Stimulated activated CD8-positive, alpha-beta memory T cell treated with anti-CD3 and anti-CD28 coated beads, Interleukin-7, amount 100 ng/mL, for 4 hours (primary cell): Measurements from ENCODE around the gene AEN.

Source experiments
- DNase-seq, 2 donors: peaks; one replicate each; pipeline ENCODE4 v3.0.0-alpha.2; 2020; ENCODE audit warnings: low read depth in 2 of 2

AEN gene

DNA sequence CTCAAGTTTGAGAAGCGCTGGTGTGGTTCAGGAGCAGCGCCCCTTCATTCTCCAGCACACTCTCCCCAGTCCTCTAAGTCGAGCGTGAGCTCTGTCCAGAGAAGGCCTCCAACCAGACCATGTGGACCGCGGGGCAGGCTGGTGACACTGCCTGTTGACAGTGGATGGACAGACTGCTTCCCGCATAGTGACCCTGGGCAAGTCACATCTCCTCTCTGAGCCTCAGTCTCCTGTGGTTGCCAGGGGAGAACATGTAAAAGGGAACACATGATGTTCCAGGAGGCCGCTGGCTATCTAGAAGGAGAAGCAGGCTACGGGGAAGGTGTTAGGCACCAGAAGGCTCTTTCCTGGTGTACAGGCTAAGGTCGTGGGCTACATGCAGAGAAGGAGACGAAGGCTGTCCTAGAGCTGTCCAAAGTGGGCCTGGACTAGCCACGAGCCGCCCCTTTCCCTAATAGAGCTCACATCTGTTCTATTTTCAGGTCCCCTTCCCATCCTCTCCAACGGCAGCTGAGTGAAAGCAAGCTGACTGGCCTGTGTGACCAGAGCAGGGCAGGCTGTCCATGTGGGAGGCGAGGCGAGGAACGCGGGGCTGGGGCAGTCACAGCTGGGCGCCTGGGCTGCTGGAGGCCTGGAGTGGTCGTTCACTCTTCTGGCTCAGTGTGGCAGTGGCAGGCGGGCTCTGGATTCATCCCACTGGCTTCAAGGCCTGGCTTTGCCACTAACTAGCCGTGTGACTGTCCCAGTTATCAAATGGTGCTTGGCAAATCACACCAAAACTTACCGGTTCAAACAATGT, 28.8 kb downstream of the AEN start:
- no peak for DNase-seq

DNA sequence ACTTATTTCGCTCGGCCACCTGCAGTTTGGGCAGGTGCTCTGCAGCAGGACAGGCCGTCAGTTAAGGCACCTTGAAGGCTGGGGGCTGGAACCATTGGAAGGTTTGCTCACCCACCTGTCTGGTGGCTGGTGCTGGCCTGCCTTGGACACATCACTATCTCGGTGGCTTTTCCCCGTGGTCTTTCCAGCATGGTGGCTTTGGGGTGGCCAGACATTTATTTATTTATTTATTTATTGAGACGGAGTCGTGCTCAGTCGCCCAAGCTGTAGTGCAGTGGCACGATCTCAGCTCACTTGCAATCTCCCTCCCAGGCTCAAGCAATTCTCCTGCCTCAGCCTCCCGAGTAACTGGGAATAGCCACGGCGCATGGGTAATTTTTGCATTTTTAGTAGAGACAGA, 29.4 kb downstream of the AEN start:
- no peak for DNase-seq

DNA sequence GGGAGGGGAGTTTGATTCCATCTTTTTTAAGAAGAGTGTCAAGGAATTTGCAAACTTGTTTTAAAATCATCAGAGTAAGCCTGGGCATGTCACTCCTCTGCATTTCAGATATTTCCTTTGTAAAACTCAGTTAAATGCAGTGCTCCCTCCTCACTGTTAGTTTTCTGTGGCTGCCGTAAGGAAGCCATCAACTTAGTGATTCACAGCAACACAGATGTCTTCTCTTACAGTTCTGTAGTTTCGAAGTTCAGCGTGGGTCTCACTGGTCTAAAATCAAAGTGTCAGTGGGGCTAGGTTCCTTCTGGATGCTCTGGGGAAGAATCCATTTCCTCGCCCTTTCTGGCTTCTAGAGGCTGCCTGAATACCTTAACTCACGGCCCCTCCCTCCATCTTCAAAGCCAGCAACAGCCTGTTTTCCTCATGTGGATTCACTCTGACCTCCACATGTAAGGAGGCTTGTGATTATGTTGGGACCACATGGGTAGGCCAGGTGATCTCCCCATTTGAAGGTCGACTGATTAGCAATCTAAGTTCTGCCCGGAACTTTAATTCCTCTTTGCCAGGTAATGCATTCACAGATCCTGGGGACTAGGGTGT, 30.1 kb downstream of the AEN start:
- no peak for DNase-seq

DNA sequence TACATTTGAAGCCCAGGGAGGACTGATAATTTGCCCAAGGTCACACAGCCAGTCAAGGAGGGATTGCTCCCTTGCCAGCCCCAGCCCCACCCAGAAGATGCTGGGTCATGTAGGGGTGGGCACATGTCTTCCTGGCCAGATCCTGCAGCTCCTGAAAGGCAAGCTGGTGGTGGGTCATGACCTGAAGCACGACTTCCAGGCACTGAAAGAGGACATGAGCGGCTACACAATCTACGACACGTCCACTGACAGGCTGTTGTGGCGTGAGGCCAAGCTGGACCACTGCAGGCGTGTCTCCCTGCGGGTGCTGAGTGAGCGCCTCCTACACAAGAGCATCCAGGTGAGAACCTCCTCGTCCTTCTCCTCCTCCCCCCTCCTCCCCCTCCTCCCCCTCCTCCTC, 30.8 kb downstream of the AEN start:
- no peak for DNase-seq

DNA sequence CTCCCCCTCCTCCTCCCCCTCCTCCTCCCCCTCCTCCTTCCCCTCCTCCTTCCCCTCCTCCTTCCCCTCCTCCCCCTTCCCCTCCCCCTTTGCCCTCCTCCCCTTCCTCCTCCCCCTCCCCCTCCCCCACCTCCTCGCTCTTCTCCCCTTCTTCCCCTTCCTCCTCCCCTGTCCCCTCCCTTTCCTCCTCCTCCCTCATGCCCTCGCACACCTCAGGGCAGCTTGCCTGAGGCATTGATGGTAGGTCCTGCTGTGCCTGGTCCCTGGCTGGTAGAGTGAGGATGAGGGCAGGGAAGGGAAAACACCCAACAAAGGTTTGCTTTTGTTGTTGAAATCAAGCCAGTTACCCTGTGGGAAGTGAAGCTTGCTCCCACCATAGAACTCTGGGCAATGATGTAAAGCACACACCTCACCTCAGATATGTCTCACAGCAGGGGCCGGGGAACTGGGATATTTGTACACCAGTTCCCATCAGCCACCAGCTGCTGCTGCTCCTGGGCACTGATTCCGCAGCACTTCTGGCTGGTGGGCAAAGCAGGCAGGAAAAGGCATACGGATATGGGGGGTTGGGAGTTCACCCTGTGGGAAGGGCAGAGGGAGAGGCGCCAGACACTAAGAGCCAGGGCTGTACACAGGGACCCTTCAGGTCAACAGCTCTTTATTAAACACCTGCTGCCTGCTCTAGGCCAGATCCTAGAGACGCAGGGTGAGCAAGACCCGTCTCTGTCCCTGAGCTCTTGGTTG, 31.5 kb downstream of the AEN start:
- DNase-seq: no peak

DNA sequence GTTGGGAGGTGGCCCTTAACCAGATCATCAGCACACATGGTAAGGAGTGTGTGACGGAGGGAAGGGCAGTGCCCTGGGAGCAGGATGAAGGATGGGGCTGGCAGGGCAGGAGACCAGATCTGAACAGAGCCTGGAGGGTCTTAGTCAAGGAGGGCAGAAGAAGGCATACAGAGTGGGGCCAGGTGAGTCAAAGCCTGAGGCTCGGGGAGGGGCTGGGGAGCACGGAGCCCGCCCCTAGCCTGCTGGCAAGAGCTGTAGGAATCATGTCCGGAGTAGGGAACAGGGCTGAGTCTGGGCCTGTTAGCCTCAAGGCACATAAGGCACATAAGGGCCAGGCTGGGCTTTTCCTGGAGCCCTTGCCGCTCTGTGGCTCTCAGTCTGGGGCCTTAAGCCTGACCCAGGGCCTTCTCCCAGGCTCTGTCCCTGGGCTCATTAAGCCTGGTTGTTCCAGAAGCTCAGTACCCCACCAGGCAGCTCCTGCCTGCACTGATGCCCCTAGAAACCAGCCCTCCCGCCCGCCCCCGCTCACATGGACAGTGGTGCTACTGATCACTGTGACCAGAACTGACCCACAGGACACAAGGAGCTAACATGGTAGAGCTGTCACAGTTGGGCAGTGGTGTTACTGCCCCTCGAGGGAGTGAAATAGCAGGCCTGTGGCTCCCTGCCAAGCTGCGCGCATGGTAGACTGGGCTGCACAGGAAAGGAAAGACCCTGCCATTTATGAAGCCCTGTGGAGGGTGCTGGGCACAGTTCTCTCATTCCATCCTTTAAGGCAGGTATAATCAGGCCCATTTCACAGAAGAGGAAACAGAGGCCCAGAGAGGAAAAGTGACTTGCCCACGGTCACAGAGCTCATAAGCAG, 32.3 kb downstream of the AEN start:
- DNase-seq: no peak

DNA sequence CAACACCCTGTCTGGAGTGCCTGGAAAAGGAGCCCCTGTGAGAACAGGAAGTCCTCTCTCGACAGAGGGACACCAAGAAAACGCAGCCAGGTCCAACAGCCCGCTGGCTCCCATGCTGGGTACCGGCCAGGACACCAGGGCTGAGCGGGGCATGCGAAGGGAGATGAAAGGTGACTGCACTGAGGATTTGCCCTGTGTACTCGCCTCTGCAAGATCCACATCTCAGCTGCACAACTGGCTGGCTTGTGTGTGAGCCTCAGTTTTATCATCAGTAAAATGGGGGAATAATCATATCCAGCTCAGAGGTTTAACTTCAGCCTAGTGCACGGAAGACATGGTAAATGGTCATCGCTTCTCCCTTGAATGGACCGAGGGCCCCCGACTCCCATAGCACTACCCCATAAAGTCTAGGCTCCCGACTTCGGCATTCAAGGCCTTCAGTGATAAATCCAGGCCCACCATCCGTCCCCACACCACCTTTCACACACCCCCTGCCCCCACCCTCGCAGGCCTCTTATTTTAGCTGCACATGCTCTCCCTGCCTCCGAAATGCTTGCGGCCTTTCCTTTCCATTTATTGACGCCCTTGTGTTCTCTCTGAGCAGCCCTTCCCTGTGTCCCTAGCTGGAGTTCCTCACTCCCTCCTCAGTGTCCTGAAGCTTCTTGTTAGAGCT, 33.4 kb downstream of the AEN start:
- no peak for DNase-seq

DNA sequence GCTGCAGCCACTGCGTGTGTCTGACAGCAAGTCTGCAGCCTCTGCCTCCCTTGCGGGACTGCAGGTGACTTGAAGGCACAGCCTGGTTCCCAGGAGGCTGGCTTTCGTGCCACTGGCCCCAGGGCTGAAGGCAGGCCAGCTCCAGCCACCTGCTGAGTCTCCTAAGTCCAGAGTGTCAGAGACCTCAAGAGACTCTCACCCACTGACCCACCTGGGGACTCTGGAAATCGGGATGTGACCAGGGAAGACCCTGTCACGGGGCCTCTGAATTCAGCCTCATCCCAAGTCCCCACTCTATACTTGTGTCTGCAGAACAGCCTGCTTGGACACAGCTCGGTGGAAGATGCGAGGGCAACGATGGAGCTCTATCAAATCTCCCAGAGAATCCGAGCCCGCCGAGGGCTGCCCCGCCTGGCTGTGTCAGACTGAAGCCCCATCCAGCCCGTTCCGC, 34.0 kb downstream of the AEN start:
- DNase-seq: no peak

DNA sequence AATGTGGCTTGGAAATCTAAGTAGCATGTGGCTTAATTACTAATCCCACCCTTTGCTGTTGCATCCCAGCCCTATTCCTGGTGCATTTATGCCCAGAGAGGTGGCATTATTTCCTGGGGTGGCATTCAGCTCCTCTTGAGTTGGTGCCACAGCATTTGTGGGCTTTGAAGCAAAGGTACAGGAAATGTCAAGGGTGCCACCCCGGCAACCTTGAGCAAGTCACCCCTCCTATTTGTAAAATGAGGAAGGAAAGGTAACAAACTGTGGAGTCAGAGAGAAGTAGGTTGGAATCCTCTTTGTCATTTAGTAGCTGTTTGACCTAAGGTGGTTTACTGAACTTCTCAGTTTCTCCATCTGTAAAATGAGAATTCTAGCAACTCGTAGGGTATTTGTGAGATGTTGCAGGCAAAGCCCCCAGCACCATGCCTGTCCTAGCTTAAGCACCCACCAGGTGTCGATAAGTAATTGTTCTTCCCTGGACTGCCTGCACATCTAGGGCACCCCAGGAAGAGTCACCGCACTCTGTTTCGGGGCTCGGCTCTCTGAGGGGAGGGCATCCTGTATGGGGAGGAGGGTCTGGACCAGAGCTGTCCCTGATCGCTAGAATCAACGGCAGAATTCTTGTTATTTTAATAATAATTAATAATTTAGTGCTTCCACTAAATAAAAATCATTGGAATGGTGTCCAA, 34.8 kb downstream of the AEN start:
- no peak for DNase-seq

DNA sequence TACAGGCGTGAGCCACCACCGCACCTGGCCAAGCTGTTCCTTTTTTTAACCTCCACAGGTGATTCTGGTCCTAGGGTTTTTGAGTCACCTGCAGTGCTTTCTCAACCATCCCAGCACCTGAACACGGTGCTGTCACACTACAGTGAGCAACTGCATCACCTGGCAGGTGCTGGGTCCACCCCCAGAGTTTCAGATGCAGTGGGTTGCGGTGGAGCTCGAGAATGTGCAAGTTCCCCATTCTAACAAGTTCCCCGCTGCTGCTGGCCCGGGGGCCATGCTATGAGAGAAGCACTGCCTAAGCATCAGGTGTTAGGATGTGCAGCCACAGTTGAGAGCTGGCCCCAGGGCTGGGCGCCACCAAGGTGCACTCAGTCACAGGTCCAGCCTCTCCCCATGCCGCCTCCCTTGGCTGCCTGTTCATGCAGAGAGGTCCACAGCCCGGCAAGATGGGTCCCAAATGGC, 35.7 kb downstream of the AEN start:
- DNase-seq: no peak

DNA sequence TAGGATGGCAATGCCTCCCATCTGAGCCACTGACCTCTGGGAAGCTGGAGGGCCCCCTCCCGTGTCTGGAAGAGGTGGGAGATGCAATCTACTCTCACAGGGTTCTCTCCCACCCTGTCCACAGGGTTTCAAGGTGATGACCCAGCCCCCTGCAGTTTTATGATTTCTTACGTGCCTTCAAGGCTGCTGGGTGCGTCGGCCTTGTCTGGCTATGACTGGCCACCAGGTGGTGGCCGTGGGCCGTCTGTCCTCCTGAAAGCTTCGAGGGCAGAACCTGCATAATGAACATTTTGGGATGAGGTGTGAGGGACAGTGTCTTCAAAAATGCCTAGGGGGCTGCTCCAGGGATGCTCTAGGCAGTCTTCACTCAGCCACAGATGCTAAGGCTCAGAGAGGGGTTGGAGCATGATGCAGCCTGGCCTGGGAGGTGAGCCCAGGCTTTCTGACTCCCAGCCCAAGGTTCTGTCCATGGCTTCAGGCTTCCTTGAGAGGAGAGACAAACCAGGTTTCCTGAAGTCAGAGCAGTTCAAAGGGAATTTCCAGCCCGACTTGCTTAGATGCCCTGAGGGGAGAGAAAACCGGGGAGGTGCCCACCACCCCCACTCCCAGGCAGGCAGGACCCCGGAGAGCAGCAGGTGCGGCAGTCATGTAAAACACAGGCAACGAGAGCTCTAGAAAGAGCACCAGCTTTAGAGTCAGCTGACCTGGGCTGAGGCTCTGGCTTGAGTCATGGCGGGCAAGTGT, 36.4 kb downstream of the AEN start:
- DNase-seq: no peak

DNA sequence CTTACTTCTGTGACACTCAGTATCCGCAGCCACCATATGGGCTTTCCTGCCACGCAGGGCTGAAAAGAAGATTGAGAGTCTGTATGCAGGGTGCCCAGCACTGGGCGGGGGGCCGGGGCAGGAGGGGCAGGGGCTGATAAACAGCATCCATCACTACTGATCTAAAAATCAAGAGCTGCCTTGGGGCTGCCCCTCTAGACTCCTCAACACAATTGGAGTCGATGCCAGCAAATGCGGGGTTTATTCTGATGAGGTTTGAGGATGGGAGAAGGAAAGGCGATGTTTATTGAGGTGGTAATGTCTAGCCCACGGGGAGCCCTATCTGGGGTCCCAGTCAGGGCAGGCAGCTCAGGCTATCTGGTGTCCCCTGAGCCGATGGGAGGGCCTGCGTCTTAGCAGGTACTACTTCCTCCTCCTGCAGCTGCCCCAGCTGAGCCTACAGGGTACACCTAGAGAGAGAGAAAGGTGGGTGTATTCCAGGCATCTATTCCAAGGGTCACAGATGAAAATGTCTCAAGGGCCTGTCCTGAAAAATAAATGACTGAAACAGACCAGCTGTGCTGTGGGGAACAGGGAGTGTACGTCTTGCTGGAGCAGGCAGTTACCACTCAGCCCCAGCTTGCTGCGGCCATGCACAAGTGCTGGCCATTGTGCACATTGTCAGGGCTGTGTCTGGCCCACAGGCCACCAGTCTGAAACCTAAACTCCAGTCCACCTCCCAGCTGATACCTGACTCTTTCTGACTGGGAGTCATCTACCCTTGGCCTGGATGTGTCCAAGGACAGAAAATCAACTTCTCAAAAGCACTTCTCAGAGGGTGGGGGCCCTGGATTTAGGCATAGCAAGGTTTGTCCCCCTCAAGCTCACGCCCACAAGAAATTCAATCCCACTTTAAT, 37.2 kb downstream of the AEN start:
- no peak for DNase-seq

DNA sequence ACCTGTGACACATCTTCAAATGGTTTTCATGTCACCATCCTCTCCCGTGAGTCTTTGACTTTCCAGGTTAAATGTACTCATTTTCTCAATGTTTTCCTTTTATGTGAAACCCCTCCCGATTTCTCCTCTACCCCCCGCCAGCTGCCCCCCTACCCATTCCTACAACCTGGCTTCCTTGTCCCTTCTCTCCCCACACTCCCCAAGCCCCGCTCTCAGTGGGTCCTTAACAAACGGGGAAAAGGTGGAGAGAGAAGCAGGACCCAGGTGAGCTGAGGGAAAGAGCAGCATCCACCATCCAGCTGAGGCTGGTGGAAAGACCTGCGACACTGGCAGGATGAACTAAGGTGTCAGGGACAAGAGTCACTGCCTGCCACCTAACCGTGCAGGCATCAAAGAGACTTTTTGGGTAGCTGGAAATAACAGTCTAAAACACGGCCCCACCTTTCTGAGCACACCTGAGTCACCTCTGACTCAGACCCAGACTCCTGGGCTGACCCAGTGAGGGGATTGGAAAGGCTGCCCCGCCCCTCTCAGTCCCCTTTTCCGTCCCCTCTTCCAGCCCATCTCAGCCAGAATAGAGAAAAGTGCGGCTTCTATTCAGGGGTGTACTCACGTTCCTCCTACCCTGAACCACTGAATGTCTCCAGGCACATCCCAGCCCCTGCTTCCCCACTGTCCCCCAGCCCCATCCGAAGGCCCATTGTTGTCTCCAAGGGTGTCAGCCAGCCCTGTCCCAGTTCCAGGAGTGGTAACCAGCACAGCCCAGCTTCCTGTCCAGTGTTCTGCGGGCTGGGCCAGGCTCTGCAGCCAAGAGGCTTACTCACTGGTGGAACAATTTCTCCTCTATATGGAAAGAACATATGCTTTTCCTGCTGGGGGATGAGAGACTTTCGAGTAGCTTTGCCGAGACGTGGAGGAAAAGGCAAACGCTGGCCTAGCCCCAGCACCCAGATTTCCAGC, 38.1 kb downstream of the AEN start:
- DNase-seq: no peak

DNA sequence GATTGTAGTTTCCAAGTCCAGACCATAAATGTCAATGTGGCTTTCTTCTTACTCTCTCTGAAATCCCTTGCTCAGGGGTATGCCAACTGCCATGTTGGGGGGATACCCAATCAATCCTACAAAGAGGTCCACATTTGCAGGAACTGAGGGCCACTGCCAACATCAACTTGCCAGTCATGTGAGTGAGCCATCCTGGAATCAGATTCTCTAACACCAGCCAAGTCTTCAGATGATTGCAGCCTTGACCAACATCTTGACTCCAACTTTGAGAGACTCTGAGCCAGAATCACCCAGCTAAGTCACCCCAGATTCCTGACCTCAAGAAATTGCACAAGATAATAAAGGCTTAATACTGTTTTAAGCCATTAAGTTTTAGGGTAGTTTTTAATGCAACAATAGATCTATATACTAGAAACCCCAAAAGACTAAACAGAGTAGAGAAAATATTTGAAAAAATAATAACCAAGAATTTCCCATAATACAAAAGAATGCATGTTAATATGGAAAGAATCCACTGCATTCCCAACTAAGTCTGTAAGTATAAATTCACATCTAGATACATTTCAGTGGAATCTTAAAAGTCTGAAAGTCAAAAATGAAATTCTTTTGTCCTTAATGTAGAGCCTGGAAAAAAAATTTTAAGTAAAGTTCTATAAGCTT, 40.0 kb downstream of the AEN start:
- DNase-seq: no peak

DNA sequence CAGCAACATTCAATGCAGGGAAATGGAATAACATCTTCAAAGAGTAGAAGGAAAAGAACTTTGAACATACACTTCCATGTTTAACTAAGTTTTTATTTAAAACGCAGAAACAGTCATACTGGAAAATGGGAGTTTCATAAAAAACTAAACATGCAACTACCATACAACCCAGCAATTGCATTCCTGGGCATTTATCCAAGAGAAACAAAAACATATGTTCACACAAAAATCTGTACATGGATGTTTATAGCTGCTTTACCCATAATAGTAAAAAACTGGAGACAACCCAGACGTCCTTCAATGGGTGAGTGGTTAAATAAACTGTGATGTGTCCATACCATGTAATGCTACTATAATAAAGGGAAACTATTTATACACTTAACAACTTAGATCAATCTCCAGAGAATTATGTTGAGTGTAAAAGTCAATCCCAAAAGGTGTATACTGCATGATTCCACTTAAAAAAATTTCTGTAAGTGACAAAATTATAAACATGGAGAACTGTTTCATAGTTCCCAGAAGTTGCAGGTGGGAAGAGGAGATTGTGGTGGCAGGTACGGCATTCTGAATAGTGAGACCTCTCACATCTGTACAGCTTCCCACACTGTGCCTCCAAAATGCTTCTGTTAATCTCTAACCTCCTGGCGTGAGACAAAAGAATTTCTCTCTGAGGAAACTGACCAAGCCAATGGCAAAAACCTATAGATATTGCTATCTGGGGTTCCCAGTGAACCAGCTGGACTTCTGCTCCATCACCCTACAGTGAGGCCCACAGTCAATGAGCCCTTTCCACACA, 40.8 kb downstream of the AEN start:
- no peak for DNase-seq

DNA sequence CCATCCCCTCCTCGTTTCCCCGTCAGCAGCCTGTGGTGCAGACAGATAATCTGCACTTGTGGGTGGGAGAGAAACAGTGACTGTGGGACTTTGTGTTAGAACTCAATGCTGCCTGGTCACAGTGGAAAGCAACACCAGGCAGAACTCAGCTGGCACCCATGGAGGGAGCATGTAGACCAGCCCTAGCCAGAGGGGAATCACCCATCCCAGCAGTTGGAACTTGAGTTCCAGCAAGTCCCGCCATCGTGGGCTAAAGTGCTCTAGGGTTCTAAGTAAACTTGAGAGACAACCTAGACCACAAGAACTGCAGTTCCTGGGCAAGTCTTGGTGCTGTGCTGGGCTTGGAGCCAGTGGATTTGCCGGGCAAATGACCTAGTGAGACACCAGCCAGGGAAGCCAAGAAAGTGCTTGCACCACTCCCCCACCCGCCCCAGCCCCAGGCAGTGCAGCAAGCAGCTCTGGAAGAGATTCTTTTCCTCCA, 42.0 kb downstream of the AEN start:
- DNase-seq: no peak
